Thoracic aorta (tissue), 2 donors: ENCODE data around the gene REXO5. TPM values are rescaled to one million over a fixed set of nuclear protein-coding genes. Genes with fewer than 3 reads are reported as not detected.

Source experiments
- ATAC-seq: fragments of 150-250 bp; one replicate; pipeline ENCODE4 v1.8.0; 2017; ENCODE audit warnings: low read depth; ENCODE audit not compliant: insufficient number of reproducible peaks, low FRiP score
- DNase-seq: peaks from one replicate; pipeline ENCODE4 v3.0.0-alpha.2; 2020; ENCODE audit warnings: low spot score
- H3K27ac ChIP-seq, 2 donors: fragments of 200-600 bp; sonication (generic); 1 replicate in 1 of 2; 2 replicates in 1 of 2; pipeline ENCODE4 v1.5.1; 2016; ENCODE audit warnings: mild to moderate bottlenecking in 2 of 2, moderate library complexity in 2 of 2
- H3K27me3 ChIP-seq: fragments of 200-600 bp; sonication (generic); replicated peaks from 2 replicates; pipeline ENCODE4 v1.6.0; 2016; ENCODE audit warnings: mild to moderate bottlenecking; ENCODE audit not compliant: insufficient read depth
- H3K36me3 ChIP-seq: fragments of 200-600 bp; sonication (generic); one replicate; pipeline ENCODE4 v1.5.1; 2016
- H3K4me1 ChIP-seq, 2 donors: fragments of 200-600 bp; sonication (generic); 1 replicate in 1 of 2; 2 replicates in 1 of 2; pipeline versions ENCODE4 v1.5.1 to v1.6.0; 2016; ENCODE audit warnings: low read depth in 2 of 2, mild to moderate bottlenecking in 1 of 2; ENCODE audit not compliant: control insufficient read depth in 1 of 2
- H3K4me3 ChIP-seq: fragments of 200-600 bp; sonication (generic); 2 replicates; pipeline ENCODE4 v1.5.1; 2016; ENCODE audit warnings: mild to moderate bottlenecking
- H3K9me3 ChIP-seq: fragments of 200-600 bp; sonication (generic); 2 replicates; pipeline ENCODE4 v1.5.1; 2016
- CTCF ChIP-seq: fragments of 200-600 bp; sonication (generic); IDR thresholded peaks from one replicate; pipeline ENCODE4 v1.5.1; 2019; ENCODE audit warnings: antibody characterized with exemption
- total RNA-seq, 2 donors: library from RNA; depleted of rRNA; stranded (reverse); fragments of >200 nt; gene quantifications; one replicate each; pipeline versions ENCODE4 v1.1.0 to v1.2.3, GENCODE V29; 2016

Gene REXO5
- total RNA-seq, 2 donors from 2014 or later: 6.5 TPM; not detected in 1

- DNase-seq: no peak
- Histone ChIP-seq H3K36me3 (no peaks in the 10 kb centered on the region), H3K27me3 (no peaks in the 10 kb centered on the region), H3K4me1 (peaks cover 13 to 19% of the 10 kb centered on the region in 2 donors), H3K27ac (no peak overlapping the region), H3K9me3 (no peaks in the 10 kb centered on the region), H3K4me3 (no peak overlapping the region)
- TF ChIP-seq CTCF: no peak
- no peak for ATAC-seq
These were observed 40.2 kb downstream of the REXO5 start for GRCh38 chr16:20846551-20846950.

GRCh38 chr16:20847550-20847949 is 41.2 kb downstream of the REXO5 start:
- no peak for TF ChIP-seq CTCF

GRCh38 chr16:20849589-20850390 is 43.5 kb downstream of the REXO5 start:
- peak overlapping the region; percentile 83 to 95 for H3K27ac ChIP-seq
- no peaks in the 10 kb centered on the region for H3K27me3 ChIP-seq
- peak; percentile 97 for TF ChIP-seq CTCF
- no peaks in the 10 kb centered on the region for H3K36me3 ChIP-seq
- H3K9me3 ChIP-seq: no peaks in the 10 kb centered on the region
- no peak overlapping the region for H3K4me3 ChIP-seq
- DNase-seq (peak; percentile 45), ATAC-seq (no peak)
- H3K4me1 ChIP-seq: peaks cover 36 to 50% of the 10 kb centered on the region in 2 donors

More at GRCh38 chr16:20847550-20847949, 41.2 kb downstream of the REXO5 start:
- H3K36me3 ChIP-seq: no peaks in the 10 kb centered on the region
- DNase-seq (no peak), ATAC-seq (no peak)
- H3K4me1 ChIP-seq: peaks cover 20 to 28% of the 10 kb centered on the region in 2 donors
- no peaks in the 10 kb centered on the region for H3K9me3 ChIP-seq
- H3K27me3 ChIP-seq: no peaks in the 10 kb centered on the region
- no peak overlapping the region for H3K4me3 ChIP-seq
- no peak overlapping the region for H3K27ac ChIP-seq

GRCh38 chr16:20850981-20851380 is 44.7 kb downstream of the REXO5 start:
- Histone ChIP-seq H3K27ac (peak overlapping the region; percentile 83 to 95), H3K27me3 (no peaks in the 10 kb centered on the region), H3K4me3 (no peak overlapping the region), H3K9me3 (no peaks in the 10 kb centered on the region), H3K4me1 (peaks cover 36 to 50% of the 10 kb centered on the region in 2 donors), H3K36me3 (peaks cover 7% of the 10 kb centered on the region)
- TF ChIP-seq CTCF: no peak
- ATAC-seq (no peak), DNase-seq (no peak)

- Histone ChIP-seq H3K4me1 (peaks cover 36 to 50% of the 10 kb centered on the region in 2 donors), H3K9me3 (no peaks in the 10 kb centered on the region), H3K27ac (peak overlapping the region; percentile 83 to 95), H3K27me3 (no peaks in the 10 kb centered on the region), H3K4me3 (peak overlapping the region; percentile 10), H3K36me3 (peaks cover 8% of the 10 kb centered on the region)
- DNase-seq: peak; percentile 59
- no peak for TF ChIP-seq CTCF
- ATAC-seq: peak; percentile 91
These were observed 45.3 kb downstream of the REXO5 start for GRCh38 chr16:20851601-20852000.
